Skeletal muscle tissue (tissue), 4 donors: Measurements from ENCODE around the gene NTSR1. TPM values are rescaled to one million over a fixed set of nuclear protein-coding genes. Genes with fewer than 3 reads are reported as not detected.

Experiments used
- H3K27ac ChIP-seq: one replicate; pipeline ENCODE4 v1.7.0; 2013; ENCODE audit warnings: mild to moderate bottlenecking, low read depth, low read length, inconsistent platforms
- H3K27me3 ChIP-seq, 3 donors: one replicate each; pipeline ENCODE4 v1.7.0; 2013; ENCODE audit warnings: low read length in 3 of 3; ENCODE audit not compliant: control insufficient read depth in 3 of 3, insufficient read depth in 3 of 3
- H3K36me3 ChIP-seq, 3 donors: one replicate each; pipeline ENCODE4 v1.7.0; 2013; ENCODE audit warnings: low read length in 3 of 3; ENCODE audit not compliant: control insufficient read depth in 3 of 3, insufficient read depth in 3 of 3
- H3K4me1 ChIP-seq, 3 donors: one replicate each; pipeline ENCODE4 v1.7.0; 2013; ENCODE audit warnings: low read length in 3 of 3, mild to moderate bottlenecking in 3 of 3; ENCODE audit not compliant: control insufficient read depth in 3 of 3, insufficient read depth in 3 of 3
- H3K4me3 ChIP-seq, 3 donors: one replicate each; pipeline ENCODE4 v1.7.0; 2013; ENCODE audit warnings: low read length in 3 of 3
- H3K9ac ChIP-seq, 3 donors: one replicate each; pipeline ENCODE4 v1.7.0; 2013; ENCODE audit warnings: low read length in 3 of 3, mild to moderate bottlenecking in 3 of 3, moderate library complexity in 2 of 3, low read depth in 1 of 3
- H3K9me3 ChIP-seq, 3 donors: one replicate each; pipeline ENCODE4 v1.7.0; 2013; ENCODE audit warnings: low read length in 3 of 3; ENCODE audit not compliant: control insufficient read depth in 3 of 3
- total RNA-seq: library from RNA; depleted of rRNA; stranded (reverse); fragments of >200 nt; gene quantifications from one replicate; pipeline ENCODE4 v1.2.3, GENCODE V29; 2014
- donor health status: Osteomylitis.

Gene NTSR1
- total RNA-seq, 1 donor from 2014 or later, result under 0.01 TPM

- no peak overlapping the region for H3K4me3 ChIP-seq
- peaks cover 0 to 10% (median 4%) of the 10 kb centered on the region in 3 donors for H3K4me1 ChIP-seq
- no peaks in the 10 kb centered on the region for H3K36me3 ChIP-seq
- H3K9ac ChIP-seq, result no peak overlapping the region
- H3K9me3 ChIP-seq, result no peaks in the 10 kb centered on the region
- no peak overlapping the region for H3K27ac ChIP-seq
- H3K27me3 ChIP-seq, result peaks cover 22 to 32% (median 22%) of the 10 kb centered on the region in 3 donors
Measured at GRCh38 chr20:62671765-62672164, 36.9 kb upstream of the NTSR1 start.

GRCh38 chr20:62674370-62674769 is 34.3 kb upstream of the NTSR1 start:
- Histone ChIP-seq H3K9me3 (no peaks in the 10 kb centered on the region), H3K36me3 (no peaks in the 10 kb centered on the region), H3K27me3 (peaks cover 26 to 31% (median 31%) of the 10 kb centered on the region in 3 donors), H3K4me3 (no peak overlapping the region), H3K9ac (no peak overlapping the region), H3K27ac (no peak overlapping the region), H3K4me1 (no peaks in the 10 kb centered on the region)

- H3K4me3 ChIP-seq, result no peak overlapping the region
- H3K36me3 ChIP-seq, result no peaks in the 10 kb centered on the region
- no peak overlapping the region for H3K9ac ChIP-seq
- peaks cover 26 to 31% (median 31%) of the 10 kb centered on the region in 3 donors for H3K27me3 ChIP-seq
- no peak overlapping the region for H3K27ac ChIP-seq
- H3K4me1 ChIP-seq, result no peaks in the 10 kb centered on the region
- H3K9me3 ChIP-seq, result peaks cover 0 to 6% (median 4%) of the 10 kb centered on the region in 3 donors
Measured at GRCh38 chr20:62675156-62675876, 33.3 kb upstream of the NTSR1 start.

GRCh38 chr20:62675877-62676260 is 32.8 kb upstream of the NTSR1 start:
- Histone ChIP-seq H3K4me1 (no peaks in the 10 kb centered on the region), H3K9ac (no peak overlapping the region), H3K27me3 (peaks cover 26 to 34% (median 32%) of the 10 kb centered on the region in 3 donors), H3K36me3 (no peaks in the 10 kb centered on the region), H3K4me3 (no peak overlapping the region), H3K9me3 (peaks cover 0 to 6% (median 6%) of the 10 kb centered on the region in 3 donors), H3K27ac (no peak overlapping the region)

- H3K27me3 ChIP-seq, result peaks cover 27 to 42% (median 39%) of the 10 kb centered on the region in 3 donors
- H3K4me1 ChIP-seq, result no peaks in the 10 kb centered on the region
- H3K4me3 ChIP-seq, result no peak overlapping the region
- no peak overlapping the region for H3K9ac ChIP-seq
- H3K27ac ChIP-seq, result no peak overlapping the region
- H3K9me3 ChIP-seq, result peaks cover 0 to 6% (median 6%) of the 10 kb centered on the region in 3 donors
- no peaks in the 10 kb centered on the region for H3K36me3 ChIP-seq
Measured at GRCh38 chr20:62676976-62677375, 31.7 kb upstream of the NTSR1 start.

GRCh38 chr20:62677678-62678077 is 31.0 kb upstream of the NTSR1 start:
- Histone ChIP-seq H3K9me3 (peaks cover 0 to 6% (median 6%) of the 10 kb centered on the region in 3 donors), H3K27ac (no peak overlapping the region), H3K9ac (no peak overlapping the region), H3K36me3 (no peaks in the 10 kb centered on the region), H3K27me3 (peaks cover 34 to 49% (median 46%) of the 10 kb centered on the region in 3 donors), H3K4me3 (no peak overlapping the region), H3K4me1 (no peaks in the 10 kb centered on the region)

- H3K27ac ChIP-seq, result no peak overlapping the region
- no peaks in the 10 kb centered on the region for H3K4me1 ChIP-seq
- H3K9ac ChIP-seq, result no peak overlapping the region
- H3K36me3 ChIP-seq, result no peaks in the 10 kb centered on the region
- H3K9me3 ChIP-seq, result peaks cover 0 to 6% (median 6%) of the 10 kb centered on the region in 3 donors
- peaks cover 43 to 57% (median 54%) of the 10 kb centered on the region in 3 donors for H3K27me3 ChIP-seq
- H3K4me3 ChIP-seq, result no peak overlapping the region
Measured at GRCh38 chr20:62678553-62678952, 30.1 kb upstream of the NTSR1 start.

GRCh38 chr20:62679978-62680589 is 28.6 kb upstream of the NTSR1 start:
- peaks cover 42 to 55% (median 53%) of the 10 kb centered on the region in 3 donors for H3K27me3 ChIP-seq
- no peak overlapping the region for H3K27ac ChIP-seq
- H3K4me1 ChIP-seq, result no peaks in the 10 kb centered on the region
- no peaks in the 10 kb centered on the region for H3K36me3 ChIP-seq
- no peak overlapping the region for H3K9ac ChIP-seq
- peaks cover 0 to 6% (median 6%) of the 10 kb centered on the region in 3 donors for H3K9me3 ChIP-seq
- H3K4me3 ChIP-seq, result no peak overlapping the region

- no peaks in the 10 kb centered on the region for H3K36me3 ChIP-seq
- no peak overlapping the region for H3K27ac ChIP-seq
- H3K4me1 ChIP-seq, result no peaks in the 10 kb centered on the region
- peaks cover 47 to 62% (median 49%) of the 10 kb centered on the region in 3 donors for H3K27me3 ChIP-seq
- no peak overlapping the region for H3K4me3 ChIP-seq
- H3K9me3 ChIP-seq, result peaks cover 0 to 6% (median 6%) of the 10 kb centered on the region in 3 donors
- no peak overlapping the region for H3K9ac ChIP-seq
Measured at GRCh38 chr20:62682912-62683517, 25.6 kb upstream of the NTSR1 start.
